ENCODE results near the gene ERVFRD-1. TPM values are rescaled to one million over a fixed set of nuclear protein-coding genes. Genes with fewer than 3 reads are reported as not detected.

Gene ERVFRD-1
- total RNA-seq, 1 experiment from 2014 or later = not detected

DNA sequence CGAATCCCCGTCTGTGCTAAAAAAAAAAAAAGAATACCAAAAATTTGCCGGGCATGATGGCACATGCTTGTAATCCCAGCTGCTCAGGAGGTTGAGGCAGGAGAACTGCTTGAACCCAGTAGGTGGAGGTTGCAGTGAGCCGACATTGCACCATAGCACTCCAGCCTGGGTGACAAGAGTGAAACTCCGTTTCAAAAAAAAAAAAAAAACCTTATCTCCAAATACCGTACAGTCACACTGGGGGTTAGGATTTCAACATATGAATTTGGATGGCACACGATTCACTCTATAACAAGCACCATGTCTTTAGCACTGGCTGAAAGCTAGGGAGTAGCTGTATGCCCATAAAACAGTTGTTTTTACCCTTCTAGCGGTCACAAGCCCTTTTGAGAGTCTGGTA lies 14.0 kb downstream of the ERVFRD-1 start:
- H3K27ac Mint-ChIP-seq = no peak overlapping the region
- TF ChIP-seq SOX15 (CRISPR knock-in tag; IDR thresholded peaks at IDR 0.05) (no peak), GRHL2 (CRISPR knock-in tag; IDR thresholded peaks at IDR 0.05; ENCODE audit: insufficient replicate concordance, severe bottlenecking) (no peak), PREB (CRISPR knock-in tag; IDR thresholded peaks at IDR 0.05; ENCODE audit: borderline replicate concordance) (no peak), TP53 (CRISPR knock-in tag; IDR thresholded peaks at IDR 0.05) (no peak), E2F1 (CRISPR knock-in tag; IDR thresholded peaks at IDR 0.05) (no peak), ERG (CRISPR knock-in tag; IDR thresholded peaks at IDR 0.05) (no peak), FOXP1 (CRISPR knock-in tag; IDR thresholded peaks at IDR 0.05; ENCODE audit: borderline replicate concordance) (no peak), ZNF121 (CRISPR knock-in tag; IDR thresholded peaks at IDR 0.05) (no peak), ZBTB21 (CRISPR knock-in tag; IDR thresholded peaks at IDR 0.05; ENCODE audit: borderline replicate concordance) (no peak), ELF4 (CRISPR knock-in tag; IDR thresholded peaks at IDR 0.05; ENCODE audit: low read depth) (no peak), ARID4B (CRISPR knock-in tag; IDR thresholded peaks at IDR 0.05; ENCODE audit: borderline replicate concordance) (no peak), ATF1 (CRISPR knock-in tag; IDR thresholded peaks at IDR 0.05) (no peak), ZNF317 (CRISPR knock-in tag; IDR thresholded peaks at IDR 0.05; ENCODE audit: borderline replicate concordance, low read depth) (no peak), RELA (CRISPR knock-in tag; IDR thresholded peaks at IDR 0.05; ENCODE audit: borderline replicate concordance) (no peak), SMAD3 (CRISPR knock-in tag; IDR thresholded peaks at IDR 0.05; ENCODE audit: borderline replicate concordance) (no peak), NFE2L1 (CRISPR knock-in tag; IDR thresholded peaks at IDR 0.05) (no peak)
- TF ChIP-seq, protein P1, sequence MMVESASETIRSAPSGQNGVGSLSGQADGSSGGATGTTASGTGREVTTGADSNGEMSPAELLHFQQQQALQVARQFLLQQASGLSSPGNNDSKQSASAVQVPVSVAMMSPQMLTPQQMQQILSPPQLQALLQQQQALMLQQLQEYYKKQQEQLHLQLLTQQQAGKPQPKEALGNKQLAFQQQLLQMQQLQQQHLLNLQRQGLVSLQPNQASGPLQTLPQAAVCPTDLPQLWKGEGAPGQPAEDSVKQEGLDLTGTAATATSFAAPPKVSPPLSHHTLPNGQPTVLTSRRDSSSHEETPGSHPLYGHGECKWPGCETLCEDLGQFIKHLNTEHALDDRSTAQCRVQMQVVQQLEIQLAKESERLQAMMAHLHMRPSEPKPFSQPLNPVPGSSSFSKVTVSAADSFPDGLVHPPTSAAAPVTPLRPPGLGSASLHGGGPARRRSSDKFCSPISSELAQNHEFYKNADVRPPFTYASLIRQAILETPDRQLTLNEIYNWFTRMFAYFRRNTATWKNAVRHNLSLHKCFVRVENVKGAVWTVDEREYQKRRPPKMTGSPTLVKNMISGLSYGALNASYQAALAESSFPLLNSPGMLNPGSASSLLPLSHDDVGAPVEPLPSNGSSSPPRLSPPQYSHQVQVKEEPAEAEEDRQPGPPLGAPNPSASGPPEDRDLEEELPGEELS (CRISPR knock-in tag; IDR thresholded peaks at IDR 0.05) = no peak
- TF ChIP-seq, protein P2, sequence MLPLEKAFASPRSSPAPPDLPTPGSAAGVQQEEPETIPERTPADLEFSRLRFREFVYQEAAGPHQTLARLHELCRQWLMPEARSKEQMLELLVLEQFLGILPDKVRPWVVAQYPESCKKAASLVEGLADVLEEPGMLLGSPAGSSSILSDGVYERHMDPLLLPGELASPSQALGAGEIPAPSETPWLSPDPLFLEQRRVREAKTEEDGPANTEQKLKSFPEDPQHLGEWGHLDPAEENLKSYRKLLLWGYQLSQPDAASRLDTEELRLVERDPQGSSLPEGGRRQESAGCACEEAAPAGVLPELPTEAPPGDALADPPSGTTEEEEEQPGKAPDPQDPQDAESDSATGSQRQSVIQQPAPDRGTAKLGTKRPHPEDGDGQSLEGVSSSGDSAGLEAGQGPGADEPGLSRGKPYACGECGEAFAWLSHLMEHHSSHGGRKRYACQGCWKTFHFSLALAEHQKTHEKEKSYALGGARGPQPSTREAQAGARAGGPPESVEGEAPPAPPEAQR (CRISPR knock-in tag; IDR thresholded peaks at IDR 0.05) = no peak
- TF ChIP-seq, protein P3, sequence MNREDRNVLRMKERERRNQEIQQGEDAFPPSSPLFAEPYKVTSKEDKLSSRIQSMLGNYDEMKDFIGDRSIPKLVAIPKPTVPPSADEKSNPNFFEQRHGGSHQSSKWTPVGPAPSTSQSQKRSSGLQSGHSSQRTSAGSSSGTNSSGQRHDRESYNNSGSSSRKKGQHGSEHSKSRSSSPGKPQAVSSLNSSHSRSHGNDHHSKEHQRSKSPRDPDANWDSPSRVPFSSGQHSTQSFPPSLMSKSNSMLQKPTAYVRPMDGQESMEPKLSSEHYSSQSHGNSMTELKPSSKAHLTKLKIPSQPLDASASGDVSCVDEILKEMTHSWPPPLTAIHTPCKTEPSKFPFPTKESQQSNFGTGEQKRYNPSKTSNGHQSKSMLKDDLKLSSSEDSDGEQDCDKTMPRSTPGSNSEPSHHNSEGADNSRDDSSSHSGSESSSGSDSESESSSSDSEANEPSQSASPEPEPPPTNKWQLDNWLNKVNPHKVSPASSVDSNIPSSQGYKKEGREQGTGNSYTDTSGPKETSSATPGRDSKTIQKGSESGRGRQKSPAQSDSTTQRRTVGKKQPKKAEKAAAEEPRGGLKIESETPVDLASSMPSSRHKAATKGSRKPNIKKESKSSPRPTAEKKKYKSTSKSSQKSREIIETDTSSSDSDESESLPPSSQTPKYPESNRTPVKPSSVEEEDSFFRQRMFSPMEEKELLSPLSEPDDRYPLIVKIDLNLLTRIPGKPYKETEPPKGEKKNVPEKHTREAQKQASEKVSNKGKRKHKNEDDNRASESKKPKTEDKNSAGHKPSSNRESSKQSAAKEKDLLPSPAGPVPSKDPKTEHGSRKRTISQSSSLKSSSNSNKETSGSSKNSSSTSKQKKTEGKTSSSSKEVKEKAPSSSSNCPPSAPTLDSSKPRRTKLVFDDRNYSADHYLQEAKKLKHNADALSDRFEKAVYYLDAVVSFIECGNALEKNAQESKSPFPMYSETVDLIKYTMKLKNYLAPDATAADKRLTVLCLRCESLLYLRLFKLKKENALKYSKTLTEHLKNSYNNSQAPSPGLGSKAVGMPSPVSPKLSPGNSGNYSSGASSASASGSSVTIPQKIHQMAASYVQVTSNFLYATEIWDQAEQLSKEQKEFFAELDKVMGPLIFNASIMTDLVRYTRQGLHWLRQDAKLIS (CRISPR knock-in tag; IDR thresholded peaks at IDR 0.05; ENCODE audit: borderline replicate concordance) = no peak
- ATAC-seq = no peak
- H3K27me3 Mint-ChIP-seq (ENCODE audit: low read depth) = no peaks in the 10 kb centered on the region; the same call in 1 of the 2 replicates
- peaks cover 16% of the 10 kb centered on the region for H3K36me3 Mint-ChIP-seq
- peaks cover 38% of the 10 kb centered on the region for H3K4me1 Mint-ChIP-seq
- ChIA-PET CTCF (interaction anchor here (0.6 kb wide), 1 partner anchor 279 kb away, joined by 4 read pairs; no protein-coding TSS in a partner anchor), POLR2A (interaction anchor here (0.7 kb wide), 1 partner anchor 82 kb away, joined by 4 read pairs; no protein-coding TSS in a partner anchor)
- peaks cover 3% of the 10 kb centered on the region; the same call in 1 of the 2 replicates for H3K9me3 Mint-ChIP-seq
- H3K4me3 Mint-ChIP-seq = no peak overlapping the region
- no peak for DNase-seq (ENCODE audit: low spot score)

Measured in WTC11 (cell line).